Esophagus squamous epithelium (tissue), 5 donors: Measurements from ENCODE around the gene NAA16. TPM values are rescaled to one million over a fixed set of nuclear protein-coding genes. Genes with fewer than 3 reads are reported as not detected.

Experiments
- DNase-seq: peaks from one replicate; lab custom pipeline; 2025; lab: John Stamatoyannopoulos, UW
- H3K27ac ChIP-seq, 4 donors: fragments of 200-600 bp; sonication (generic); one replicate each; pipeline ENCODE4 v1.5.1; 2016 to 2019; ENCODE audit warnings: mild to moderate bottlenecking in 1 of 4
- H3K27me3 ChIP-seq, 4 donors: fragments of 200-600 bp; sonication (generic); 1 replicate in 3 of 4; 2 replicates in 1 of 4; pipeline versions ENCODE4 v1.5.1 to v1.6.0; 2017 to 2021; ENCODE audit warnings: antibody characterized with exemption in 1 of 4
- H3K36me3 ChIP-seq, 3 donors: fragments of 200-600 bp; sonication (generic); one replicate each; pipeline ENCODE4 v1.5.1; 2016 to 2019
- H3K4me1 ChIP-seq, 3 donors: fragments of 200-600 bp; sonication (generic); one replicate each; pipeline ENCODE4 v1.5.1; 2017 to 2019
- H3K4me3 ChIP-seq, 4 donors: fragments of 200-600 bp; sonication (generic); 1 replicate in 3 of 4; 2 replicates in 1 of 4; pipeline ENCODE4 v1.5.1; 2016 to 2019; ENCODE audit warnings: mild to moderate bottlenecking in 2 of 4, moderate library complexity in 1 of 4
- H3K9me3 ChIP-seq, 3 donors: fragments of 200-600 bp; sonication (generic); one replicate each; pipeline ENCODE4 v1.5.1; 2016 to 2019
- CTCF ChIP-seq, 6 experiments: fragments of 450-650 bp in 4 of 6; fragments of 200-600 bp in 2 of 6; sonication (generic) in 2 of 6; IDR thresholded peaks; one replicate each; pipeline ENCODE4 v1.5.1; 2016 to 2019; ENCODE audit warnings: antibody characterized with exemption in 6 of 6, mild to moderate bottlenecking in 4 of 6, moderate library complexity in 4 of 6
- POLR2A ChIP-seq, 4 donors: fragments of 450-650 bp; IDR thresholded peaks; one replicate each; pipeline ENCODE4 v1.6.1; 2017; ENCODE audit warnings: antibody characterized with exemption in 4 of 4, mild to moderate bottlenecking in 4 of 4, moderate library complexity in 3 of 4
- WGBS, 2 donors: methylation state at CpG; one replicate each; pipeline ENCODE4 v1.1.5; 2018; 5-methylcytosine and 5-hydroxymethylcytosine counted together
- intact Hi-C: fragments of 100-400 bp; cut with DNase I; formaldehyde crosslinking; loops from one replicate; pipeline ENCODE4 v1.15.0; 2022
- total RNA-seq, 4 donors: library from RNA; depleted of rRNA; stranded (reverse); fragments of >200 nt; gene quantifications; one replicate each; pipeline ENCODE4 v1.1.0, GENCODE V29; 2016
- donor health status: DM: yes; HTN: yes; CAD: no.

NAA16 gene
- total RNA-seq, 4 donors from 2014 or later: 8.1 to 21.4 (median 12.1) TPM

GRCh38 chr13:41317243-41317642 is 6.2 kb downstream of the NAA16 start:
- H3K27ac ChIP-seq: peak overlapping the region in 1 of 4 donors; percentile 38
- H3K27me3 ChIP-seq: no peaks in the 10 kb centered on the region
- no peak for DNase-seq
- peaks cover 0 to 22% (median 0%) of the 10 kb centered on the region in 3 donors for H3K36me3 ChIP-seq
- no peaks in the 10 kb centered on the region for H3K9me3 ChIP-seq
- no peak overlapping the region for H3K4me3 ChIP-seq
- TF ChIP-seq POLR2A (IDR thresholded peaks at IDR 0.05): no peak
- no peak for TF ChIP-seq CTCF (IDR thresholded peaks at IDR 0.05)
- peaks cover 3 to 53% (median 21%) of the 10 kb centered on the region in 3 donors for H3K4me1 ChIP-seq
- 66 to 93% methylated on average over 1 of the region's 1 CpG for WGBS, 2 donors
- intact Hi-C loops: no loop called here

DNA sequence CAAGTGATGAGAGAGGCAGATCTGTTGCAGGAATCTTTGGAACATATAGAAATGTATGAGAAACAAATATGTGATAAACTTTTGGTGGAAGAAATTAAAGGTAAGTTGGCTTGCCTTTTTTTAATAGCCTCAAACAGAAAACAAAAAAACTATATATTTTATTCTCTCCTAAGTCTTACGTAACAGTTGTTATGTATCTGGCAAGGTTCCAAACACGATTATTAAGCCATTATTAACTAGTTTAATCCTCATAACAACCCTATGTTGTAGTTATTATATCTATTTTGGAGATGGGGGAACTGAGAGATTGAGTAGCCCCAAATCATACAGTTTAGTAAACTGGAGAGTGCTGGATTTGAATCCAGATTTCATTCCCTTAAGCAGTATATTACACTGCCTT is 14.7 kb downstream of the NAA16 start:
- Histone ChIP-seq H3K4me3 (no peak overlapping the region), H3K4me1 (peaks cover 0 to 9% (median 0%) of the 10 kb centered on the region in 3 donors), H3K9me3 (no peaks in the 10 kb centered on the region), H3K27me3 (no peaks in the 10 kb centered on the region), H3K27ac (no peak overlapping the region), H3K36me3 (peaks cover 0 to 72% (median 0%) of the 10 kb centered on the region in 3 donors)
- DNase-seq: no peak
- intact Hi-C loops: no loop called here
- WGBS, 2 donors: 53% methylated on average over 2 of the region's 2 CpGs
- TF ChIP-seq CTCF (IDR thresholded peaks at IDR 0.05): no peak
- TF ChIP-seq POLR2A (IDR thresholded peaks at IDR 0.05): no peak

GRCh38 chr13:41326661-41327060 is 15.6 kb downstream of the NAA16 start:
- H3K36me3 ChIP-seq: peaks cover 0 to 73% (median 0%) of the 10 kb centered on the region in 3 donors
- no peak overlapping the region for H3K27ac ChIP-seq
- H3K4me3 ChIP-seq: no peak overlapping the region
- DNase-seq: no peak
- intact Hi-C loops: no loop called here
- no peaks in the 10 kb centered on the region for H3K9me3 ChIP-seq
- H3K27me3 ChIP-seq: no peaks in the 10 kb centered on the region
- H3K4me1 ChIP-seq: peaks cover 0 to 9% (median 0%) of the 10 kb centered on the region in 3 donors
- 79 to 82% methylated on average over 1 of the region's 1 CpG for WGBS, 2 donors
- TF ChIP-seq CTCF (IDR thresholded peaks at IDR 0.05) (no peak), POLR2A (IDR thresholded peaks at IDR 0.05) (no peak)

DNA sequence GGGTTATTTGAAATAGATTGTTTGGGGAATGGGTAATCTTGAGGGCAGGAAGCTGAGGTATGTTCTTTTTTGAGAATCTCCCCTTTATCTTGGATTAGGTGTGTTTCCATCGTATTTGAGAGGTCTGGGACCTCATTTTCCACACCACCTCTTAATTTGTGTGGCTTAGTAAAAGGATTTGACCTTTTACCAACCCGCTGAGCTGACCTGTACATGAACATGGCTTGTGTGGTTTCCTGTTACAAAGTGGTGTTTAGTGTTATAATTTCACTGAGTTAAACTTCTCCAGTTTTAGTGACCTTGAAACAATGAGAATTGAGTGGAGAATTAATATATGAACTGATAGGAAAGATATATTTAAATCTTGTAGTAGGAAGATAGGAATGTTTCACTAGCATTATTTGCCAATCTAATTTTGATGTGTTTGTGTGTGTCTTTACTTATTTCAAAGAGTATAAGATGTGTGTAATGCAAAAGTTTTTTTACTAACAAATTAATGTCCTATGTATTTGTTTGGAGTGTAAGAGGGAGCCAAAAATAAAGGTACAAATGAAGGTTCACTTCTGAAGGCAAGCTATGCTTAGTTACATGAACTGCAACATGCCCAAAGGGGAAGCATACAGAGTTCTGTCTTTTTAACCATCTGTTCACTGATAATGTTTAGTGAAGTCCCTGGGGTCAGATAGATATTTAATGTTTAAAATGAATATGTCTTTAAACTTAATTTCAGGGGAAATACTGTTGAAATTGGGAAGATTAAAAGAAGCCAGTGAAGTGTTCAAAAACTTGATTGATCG is 17.1 kb downstream of the NAA16 start:
- Histone ChIP-seq H3K4me3 (no peak overlapping the region), H3K27ac (no peak overlapping the region), H3K27me3 (no peaks in the 10 kb centered on the region), H3K36me3 (peaks cover 0 to 82% (median 0%) of the 10 kb centered on the region in 3 donors), H3K4me1 (peaks cover 0 to 9% (median 0%) of the 10 kb centered on the region in 3 donors), H3K9me3 (no peaks in the 10 kb centered on the region)
- no peak for TF ChIP-seq POLR2A (IDR thresholded peaks at IDR 0.05)
- TF ChIP-seq CTCF (IDR thresholded peaks at IDR 0.05): no peak
- WGBS, 2 donors: 77 to 83% methylated on average over 3 of the region's 3 CpGs
- intact Hi-C loops: no loop called here
- no peak for DNase-seq

- peak overlapping the region in 1 of 4 donors; percentile 11 for H3K27ac ChIP-seq
- no peak overlapping the region for H3K4me3 ChIP-seq
- peaks cover 0 to 54% (median 0%) of the 10 kb centered on the region in 3 donors for H3K36me3 ChIP-seq
- TF ChIP-seq POLR2A (IDR thresholded peaks at IDR 0.05) (no peak), CTCF (IDR thresholded peaks at IDR 0.05) (no peak)
- H3K27me3 ChIP-seq: no peaks in the 10 kb centered on the region
- no peaks in the 10 kb centered on the region for H3K9me3 ChIP-seq
- DNase-seq: no peak
- peaks cover 0 to 5% (median 0%) of the 10 kb centered on the region in 3 donors for H3K4me1 ChIP-seq
- WGBS, 2 donors: 87 to 90% methylated on average over 1 of the region's 1 CpG
- intact Hi-C loops: no loop called here
These were observed 21.8 kb downstream of the NAA16 start for GRCh38 chr13:41332829-41333228.
